Measurements from ENCODE around the gene TMEM63B.

DNA sequence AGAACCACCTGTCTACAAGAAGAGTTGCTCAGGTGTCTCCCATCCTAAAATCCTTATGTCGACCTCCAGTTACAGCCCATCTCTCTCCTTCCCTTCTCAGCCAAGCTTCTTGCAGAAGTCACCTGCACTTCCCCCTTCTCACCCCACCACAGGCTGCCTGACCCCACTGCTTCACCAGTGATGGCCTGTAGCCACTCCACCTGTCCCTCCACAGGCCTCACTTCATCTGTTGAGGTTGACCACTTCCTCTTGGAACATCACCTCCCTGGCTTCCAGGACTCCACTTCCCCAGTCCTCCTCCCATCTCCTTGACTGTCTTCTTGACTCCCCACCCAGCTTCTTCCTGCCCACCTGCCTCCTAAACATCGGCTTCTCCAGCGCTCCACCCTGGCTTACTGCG lies 25.5 kb upstream of the TMEM63B start:
- TF ChIP-seq, protein P1, sequence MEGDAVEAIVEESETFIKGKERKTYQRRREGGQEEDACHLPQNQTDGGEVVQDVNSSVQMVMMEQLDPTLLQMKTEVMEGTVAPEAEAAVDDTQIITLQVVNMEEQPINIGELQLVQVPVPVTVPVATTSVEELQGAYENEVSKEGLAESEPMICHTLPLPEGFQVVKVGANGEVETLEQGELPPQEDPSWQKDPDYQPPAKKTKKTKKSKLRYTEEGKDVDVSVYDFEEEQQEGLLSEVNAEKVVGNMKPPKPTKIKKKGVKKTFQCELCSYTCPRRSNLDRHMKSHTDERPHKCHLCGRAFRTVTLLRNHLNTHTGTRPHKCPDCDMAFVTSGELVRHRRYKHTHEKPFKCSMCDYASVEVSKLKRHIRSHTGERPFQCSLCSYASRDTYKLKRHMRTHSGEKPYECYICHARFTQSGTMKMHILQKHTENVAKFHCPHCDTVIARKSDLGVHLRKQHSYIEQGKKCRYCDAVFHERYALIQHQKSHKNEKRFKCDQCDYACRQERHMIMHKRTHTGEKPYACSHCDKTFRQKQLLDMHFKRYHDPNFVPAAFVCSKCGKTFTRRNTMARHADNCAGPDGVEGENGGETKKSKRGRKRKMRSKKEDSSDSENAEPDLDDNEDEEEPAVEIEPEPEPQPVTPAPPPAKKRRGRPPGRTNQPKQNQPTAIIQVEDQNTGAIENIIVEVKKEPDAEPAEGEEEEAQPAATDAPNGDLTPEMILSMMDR (IDR thresholded peaks at IDR 0.05): no peak
- TF ChIP-seq POLR2A (IDR thresholded peaks at IDR 0.05): no peak

Data from lower leg skin (tissue), 3 donors.